Tibial artery (tissue), 4 donors: ENCODE results near the gene CPSF3.

Experiments
- DNase-seq, 2 donors: peaks; one replicate each; pipeline ENCODE4 v3.0.0-alpha.2; 2019
- H3K27ac ChIP-seq, 2 donors: fragments of 200-600 bp; sonication (generic) in 1 of 2; 1 replicate in 1 of 2; 2 replicates in 1 of 2; pipeline ENCODE4 v1.5.1; 2018 to 2019; ENCODE audit warnings: mild to moderate bottlenecking in 1 of 2
- H3K27me3 ChIP-seq, 2 donors: fragments of 200-600 bp; sonication (generic) in 1 of 2; one replicate each; pipeline versions ENCODE4 v1.5.1 to v1.6.0; 2016 to 2019
- H3K36me3 ChIP-seq, 3 donors: fragments of 200-600 bp; sonication (generic) in 2 of 3; one replicate each; pipeline ENCODE4 v1.5.1; 2016 to 2019; ENCODE audit warnings: mild to moderate bottlenecking in 2 of 3
- H3K4me1 ChIP-seq, 4 donors: fragments of 200-600 bp; sonication (generic) in 2 of 4; 1 replicate in 3 of 4; 2 replicates in 1 of 4; pipeline ENCODE4 v1.5.1; 2016 to 2019
- H3K4me3 ChIP-seq, 2 donors: fragments of 200-600 bp; sonication (generic) in 1 of 2; 1 replicate in 1 of 2; 2 replicates in 1 of 2; pipeline ENCODE4 v1.5.1; 2018 to 2019; ENCODE audit warnings: mild to moderate bottlenecking in 2 of 2
- H3K9me3 ChIP-seq, 3 donors: fragments of 200-600 bp; sonication (generic) in 1 of 3; one replicate each; pipeline ENCODE4 v1.5.1; 2016 to 2019
- intact Hi-C: fragments of 100-400 bp; cut with DNase I; formaldehyde crosslinking; loops from one replicate; pipeline ENCODE4 v1.15.0; 2023; ENCODE audit warnings: low total_unique reads
- TF ChIP-seq, protein P1 (sequence below), 2 experiments: fragments of 200-600 bp in 1 of 2; fragments of 450-650 bp in 1 of 2; IDR thresholded peaks; one replicate each; pipeline ENCODE4 v1.5.1; 2017 to 2019; ENCODE audit warnings: antibody characterized with exemption in 2 of 2, mild to moderate bottlenecking in 1 of 2, moderate library complexity in 1 of 2

Gene CPSF3

DNA sequence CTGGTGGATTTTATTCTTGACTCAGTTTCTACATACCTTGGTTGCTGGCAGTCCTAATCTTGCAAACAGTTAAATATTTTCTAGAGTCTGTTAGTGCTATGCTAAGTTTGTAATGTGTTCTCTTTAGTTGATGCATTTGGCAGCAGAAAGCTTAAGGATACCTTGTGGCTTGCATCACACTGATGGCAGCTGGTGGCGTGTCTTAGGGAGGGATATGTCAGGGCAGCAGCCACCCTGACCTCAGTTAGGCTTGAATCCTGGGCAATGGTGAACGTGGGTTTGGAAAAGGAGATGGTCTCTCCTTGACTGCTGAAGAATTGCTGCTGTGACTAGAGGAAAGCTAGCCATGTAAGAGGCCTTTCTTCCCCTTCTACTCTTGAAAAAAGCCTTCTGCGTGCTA is 55.1 kb downstream of the CPSF3 start:
- H3K4me1 ChIP-seq = peaks cover 0 to 41% (median 23%) of the 10 kb centered on the region in 4 donors
- intact Hi-C loops = loop anchor here (10.0 kb wide), 1 partner anchor 76 kb away; the partner anchor contains the start of gene ADAM17
- H3K36me3 ChIP-seq = peaks cover 40 to 45% (median 42%) of the 10 kb centered on the region in 3 donors
- DNase-seq = no peak
- peak overlapping the region in 1 of 2 donors; percentile 4 for H3K27ac ChIP-seq
- H3K4me3 ChIP-seq = no peak overlapping the region
- TF ChIP-seq, protein P1, sequence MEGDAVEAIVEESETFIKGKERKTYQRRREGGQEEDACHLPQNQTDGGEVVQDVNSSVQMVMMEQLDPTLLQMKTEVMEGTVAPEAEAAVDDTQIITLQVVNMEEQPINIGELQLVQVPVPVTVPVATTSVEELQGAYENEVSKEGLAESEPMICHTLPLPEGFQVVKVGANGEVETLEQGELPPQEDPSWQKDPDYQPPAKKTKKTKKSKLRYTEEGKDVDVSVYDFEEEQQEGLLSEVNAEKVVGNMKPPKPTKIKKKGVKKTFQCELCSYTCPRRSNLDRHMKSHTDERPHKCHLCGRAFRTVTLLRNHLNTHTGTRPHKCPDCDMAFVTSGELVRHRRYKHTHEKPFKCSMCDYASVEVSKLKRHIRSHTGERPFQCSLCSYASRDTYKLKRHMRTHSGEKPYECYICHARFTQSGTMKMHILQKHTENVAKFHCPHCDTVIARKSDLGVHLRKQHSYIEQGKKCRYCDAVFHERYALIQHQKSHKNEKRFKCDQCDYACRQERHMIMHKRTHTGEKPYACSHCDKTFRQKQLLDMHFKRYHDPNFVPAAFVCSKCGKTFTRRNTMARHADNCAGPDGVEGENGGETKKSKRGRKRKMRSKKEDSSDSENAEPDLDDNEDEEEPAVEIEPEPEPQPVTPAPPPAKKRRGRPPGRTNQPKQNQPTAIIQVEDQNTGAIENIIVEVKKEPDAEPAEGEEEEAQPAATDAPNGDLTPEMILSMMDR (IDR thresholded peaks at IDR 0.05) = no peak
- no peaks in the 10 kb centered on the region for H3K9me3 ChIP-seq
- no peaks in the 10 kb centered on the region for H3K27me3 ChIP-seq

DNA sequence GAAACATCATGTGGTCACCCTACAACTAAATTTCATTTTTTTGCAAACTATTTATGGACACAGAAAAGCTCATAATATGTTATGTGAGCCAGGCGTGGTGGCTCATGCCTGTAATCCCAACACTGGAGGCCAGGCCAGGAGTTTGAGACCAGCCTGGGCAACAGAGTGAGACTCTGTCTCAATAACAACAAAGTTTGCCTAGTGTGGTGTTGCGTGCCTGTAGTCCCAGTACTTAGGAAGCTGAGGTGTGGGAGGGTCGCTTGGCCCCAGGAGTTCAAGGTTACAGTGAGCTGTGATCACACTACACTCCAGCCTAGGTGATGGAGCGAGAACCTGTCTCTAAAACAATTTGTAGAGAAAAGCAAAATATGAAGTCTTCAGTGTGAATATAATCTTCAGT is 56.7 kb downstream of the CPSF3 start:
- Histone ChIP-seq H3K36me3 (peaks cover 56 to 61% (median 58%) of the 10 kb centered on the region in 3 donors), H3K27ac (no peak overlapping the region), H3K4me1 (peaks cover 0 to 36% (median 17%) of the 10 kb centered on the region in 4 donors), H3K27me3 (no peaks in the 10 kb centered on the region), H3K4me3 (no peak overlapping the region), H3K9me3 (no peaks in the 10 kb centered on the region)
- TF ChIP-seq, protein P1 (IDR thresholded peaks at IDR 0.05) = no peak
- intact Hi-C loops = no loop called here
- DNase-seq = no peak

DNA sequence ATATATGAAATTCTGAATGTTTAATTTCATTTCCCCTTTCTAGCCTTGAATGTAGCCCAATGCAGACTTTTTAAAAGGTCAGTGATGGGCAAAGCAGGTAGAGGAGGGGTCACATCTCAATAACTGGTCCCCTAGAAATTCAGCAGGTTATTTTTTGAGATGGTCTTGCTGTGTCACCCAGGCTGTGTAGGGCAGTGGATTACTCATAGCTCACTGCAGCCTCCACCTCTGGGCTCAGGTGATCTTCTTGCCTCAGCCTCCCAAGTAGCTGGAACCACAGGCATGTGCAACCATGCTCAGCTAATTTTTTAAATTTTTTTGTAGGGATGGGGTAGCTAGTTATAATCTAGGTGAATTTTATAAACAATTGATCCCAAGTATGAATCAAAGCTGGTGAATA is 59.7 kb downstream of the CPSF3 start:
- peaks cover 0 to 8% (median 0%) of the 10 kb centered on the region in 4 donors for H3K4me1 ChIP-seq
- DNase-seq = no peak
- H3K27ac ChIP-seq = no peak overlapping the region
- TF ChIP-seq, protein P1 (IDR thresholded peaks at IDR 0.05) = no peak
- intact Hi-C loops = no loop called here
- peaks cover 82 to 87% (median 84%) of the 10 kb centered on the region in 3 donors for H3K36me3 ChIP-seq
- no peaks in the 10 kb centered on the region for H3K27me3 ChIP-seq
- no peaks in the 10 kb centered on the region for H3K9me3 ChIP-seq
- no peak overlapping the region for H3K4me3 ChIP-seq

DNA sequence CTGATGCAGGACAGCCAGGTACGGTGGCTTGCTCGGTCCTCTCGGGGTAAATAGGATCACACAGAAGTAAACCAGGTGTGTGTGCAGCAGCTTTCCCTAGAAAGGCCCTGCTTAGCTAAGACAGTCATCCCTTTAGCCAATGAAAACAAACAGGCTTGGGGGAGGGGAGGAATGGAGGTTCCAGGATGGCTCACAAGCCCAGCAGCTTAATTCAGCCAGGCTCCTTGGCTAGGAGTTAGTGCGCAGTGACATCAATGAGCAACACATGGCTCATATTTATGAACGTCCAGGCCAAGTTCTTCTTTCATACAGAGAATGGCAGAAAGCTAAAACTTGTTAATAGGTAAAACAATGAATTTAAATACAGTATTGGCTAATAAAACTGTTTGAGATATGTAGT is 61.1 kb downstream of the CPSF3 start:
- intact Hi-C loops = no loop called here
- no peak for DNase-seq
- TF ChIP-seq, protein P1 (IDR thresholded peaks at IDR 0.05) = no peak
- H3K4me3 ChIP-seq = no peak overlapping the region
- no peak overlapping the region for H3K27ac ChIP-seq
- H3K9me3 ChIP-seq = no peaks in the 10 kb centered on the region
- H3K4me1 ChIP-seq = no peaks in the 10 kb centered on the region
- H3K27me3 ChIP-seq = no peaks in the 10 kb centered on the region
- peaks cover 94 to 98% (median 95%) of the 10 kb centered on the region in 3 donors for H3K36me3 ChIP-seq

DNA sequence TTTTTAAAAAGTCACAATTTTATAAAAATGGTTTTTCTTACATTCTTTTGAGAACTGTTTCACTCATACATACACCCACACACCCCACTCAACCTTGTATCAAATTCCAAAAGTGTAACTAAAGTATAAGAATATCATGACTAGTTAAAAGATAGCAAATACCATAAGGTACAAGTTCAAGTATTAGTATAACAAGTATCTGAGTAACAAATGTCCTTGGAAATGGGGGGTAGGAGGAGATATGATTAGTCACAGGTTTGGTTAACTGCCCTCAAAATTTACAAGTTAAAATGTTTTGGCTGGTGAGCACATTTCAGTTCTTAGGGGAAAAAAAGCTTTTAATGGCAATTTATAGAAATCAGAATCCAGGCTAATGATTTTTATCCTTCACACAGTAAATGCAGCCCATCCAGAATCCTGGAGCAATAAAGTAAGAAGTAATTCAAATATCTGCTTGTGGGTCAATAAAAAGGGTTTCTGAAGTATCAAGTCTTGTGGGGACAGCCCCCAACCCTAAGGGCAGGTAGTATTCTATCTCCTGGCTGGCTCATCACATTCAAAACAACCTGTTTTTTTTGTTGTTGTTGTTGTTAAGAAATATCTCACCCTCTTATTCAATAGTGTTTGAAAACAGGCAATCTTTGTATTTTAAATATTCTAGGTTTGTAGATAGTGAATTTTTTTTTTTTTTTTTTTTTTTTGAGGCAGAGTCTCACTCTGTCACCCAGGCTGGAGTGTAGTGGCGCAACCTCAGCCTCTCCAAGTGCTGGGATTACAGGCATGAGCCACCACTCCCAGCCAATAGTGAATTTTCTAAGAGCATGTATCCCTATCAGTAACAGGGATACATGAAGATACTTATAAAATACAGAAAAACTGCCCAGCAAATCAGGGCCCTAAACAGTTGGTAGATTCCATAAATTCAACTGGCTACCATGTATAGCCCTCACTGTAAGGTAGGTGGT is 65.4 kb downstream of the CPSF3 start:
- H3K4me1 ChIP-seq = no peaks in the 10 kb centered on the region
- H3K9me3 ChIP-seq = no peaks in the 10 kb centered on the region
- DNase-seq = no peak
- H3K27me3 ChIP-seq = no peaks in the 10 kb centered on the region
- intact Hi-C loops = no loop called here
- H3K36me3 ChIP-seq = peaks cover 91 to 100% (median 93%) of the 10 kb centered on the region in 3 donors
- H3K4me3 ChIP-seq = no peak overlapping the region
- TF ChIP-seq, protein P1 (IDR thresholded peaks at IDR 0.05) = no peak
- no peak overlapping the region for H3K27ac ChIP-seq
